Liver (tissue), 9 donors: ENCODE results near the gene C19orf25. TPM values are rescaled to one million over a fixed set of nuclear protein-coding genes. Genes with fewer than 3 reads are reported as not detected.

Experiments
- DNase-seq: peaks from one replicate; pipeline ENCODE4 v3.0.0-alpha.2; 2017; ENCODE audit warnings: low spot score
- H3K27ac ChIP-seq, 2 donors: one replicate each; pipeline ENCODE4 v1.7.0; 2013; ENCODE audit warnings: inconsistent platforms in 2 of 2, low read length in 2 of 2, control low read depth in 1 of 2, low read depth in 1 of 2, mild to moderate bottlenecking in 1 of 2
- H3K27me3 ChIP-seq, 4 donors: one replicate each; pipeline versions ENCODE4 v1.6.1 to v1.7.0; 2013; ENCODE audit warnings: low read length in 3 of 4, inconsistent platforms in 1 of 4, mild to moderate bottlenecking in 1 of 4, moderate library complexity in 1 of 4; ENCODE audit not compliant: control insufficient read depth in 4 of 4, insufficient read depth in 4 of 4
- H3K36me3 ChIP-seq, 4 donors: one replicate each; pipeline versions ENCODE4 v1.6.1 to v1.7.0; 2013; ENCODE audit warnings: low read length in 3 of 4, mild to moderate bottlenecking in 3 of 4, low read depth in 1 of 4, moderate library complexity in 1 of 4; ENCODE audit not compliant: control insufficient read depth in 4 of 4, insufficient read depth in 3 of 4
- H3K4me1 ChIP-seq, 4 donors: one replicate each; pipeline versions ENCODE4 v1.6.1 to v1.7.0; 2013; ENCODE audit warnings: low read length in 3 of 4, mild to moderate bottlenecking in 3 of 4, moderate library complexity in 1 of 4; ENCODE audit not compliant: control insufficient read depth in 4 of 4, insufficient read depth in 4 of 4
- H3K4me3 ChIP-seq, 3 donors: one replicate each; pipeline versions ENCODE4 v1.6.1 to v1.7.0; 2013; ENCODE audit warnings: low read length in 3 of 3, control low read depth in 1 of 3, low read depth in 1 of 3, mild to moderate bottlenecking in 1 of 3
- H3K9ac ChIP-seq, 2 donors: one replicate each; pipeline ENCODE4 v1.7.0; 2013; ENCODE audit warnings: low read length in 2 of 2, mild to moderate bottlenecking in 2 of 2, moderate library complexity in 2 of 2, control low read depth in 1 of 2, low read depth in 1 of 2
- H3K9me3 ChIP-seq, 4 donors: one replicate each; pipeline versions ENCODE4 v1.6.1 to v1.7.0; 2013; ENCODE audit warnings: low read length in 3 of 4; ENCODE audit not compliant: control insufficient read depth in 4 of 4
- ATF3 ChIP-seq: IDR thresholded peaks from 2 replicates; pipeline ENCODE4 v1.6.1; 2016; ENCODE audit warnings: antibody characterized with exemption
- EGR1 ChIP-seq, 2 donors: IDR thresholded peaks; 2 replicates each; pipeline ENCODE4 v1.6.1; 2016 to 2018; ENCODE audit warnings: antibody characterized with exemption in 2 of 2, low read depth in 2 of 2
- FOXA1 ChIP-seq: IDR thresholded peaks from 2 replicates; pipeline ENCODE4 v1.6.1; 2016; ENCODE audit warnings: antibody characterized with exemption
- FOXA2 ChIP-seq: IDR thresholded peaks from 2 replicates; pipeline ENCODE4 v1.6.1; 2016; ENCODE audit warnings: antibody characterized with exemption
- GABPA ChIP-seq, 2 donors: IDR thresholded peaks in 1 of 2; conservative IDR thresholded peaks in 1 of 2; 2 replicates each; pipeline ENCODE4 v1.6.1; 2016; ENCODE audit warnings: antibody characterized with exemption in 2 of 2, mild to moderate bottlenecking in 1 of 2, moderate library complexity in 1 of 2
- HNF4A ChIP-seq, 2 donors: conservative IDR thresholded peaks; 2 replicates each; pipeline ENCODE4 v1.6.1; 2016; ENCODE audit warnings: antibody characterized with exemption in 2 of 2, mild to moderate bottlenecking in 2 of 2
- HNF4G ChIP-seq: IDR thresholded peaks from 2 replicates; pipeline ENCODE4 v1.6.1; 2016; ENCODE audit warnings: antibody characterized with exemption
- JUND ChIP-seq, 2 donors: IDR thresholded peaks; 2 replicates each; pipeline ENCODE4 v1.6.1; 2016; ENCODE audit warnings: antibody characterized with exemption in 2 of 2
- MAX ChIP-seq: IDR thresholded peaks from 2 replicates; pipeline ENCODE4 v1.6.1; 2016; ENCODE audit warnings: antibody characterized with exemption
- NR2F2 ChIP-seq: IDR thresholded peaks from 2 replicates; pipeline ENCODE4 v1.6.1; 2016; ENCODE audit warnings: antibody characterized with exemption
- RAD21 ChIP-seq, 2 donors: IDR thresholded peaks; 2 replicates each; pipeline ENCODE4 v1.6.1; 2016; ENCODE audit warnings: antibody characterized with exemption in 2 of 2, mild to moderate bottlenecking in 2 of 2
- REST ChIP-seq: IDR thresholded peaks from 2 replicates; pipeline ENCODE4 v1.6.1; 2016; ENCODE audit warnings: antibody characterized with exemption, mild to moderate bottlenecking
- RXRA ChIP-seq, 2 donors: IDR thresholded peaks; 2 replicates each; pipeline ENCODE4 v1.6.1; 2017 to 2018; ENCODE audit warnings: antibody characterized with exemption in 2 of 2, mild to moderate bottlenecking in 1 of 2
- SP1 ChIP-seq: IDR thresholded peaks from 2 replicates; pipeline ENCODE4 v1.6.1; 2018; ENCODE audit warnings: antibody characterized with exemption, mild to moderate bottlenecking
- TAF1 ChIP-seq: conservative IDR thresholded peaks from 2 replicates; pipeline ENCODE4 v1.6.1; 2016; ENCODE audit warnings: antibody characterized with exemption, mild to moderate bottlenecking
- YY1 ChIP-seq: IDR thresholded peaks from 2 replicates; pipeline ENCODE4 v1.6.1; 2016; ENCODE audit warnings: antibody characterized with exemption, mild to moderate bottlenecking
- WGBS: extraction: QIAGEN DNeasy Blood & Tissue Kit; methylation state at CpG from one replicate; pipeline ENCODE4 v1.1.7; 2013; 5-methylcytosine and 5-hydroxymethylcytosine counted together
- polyA plus RNA-seq, 2 donors: library from polyadenylated mRNA; stranded (reverse) in 1 of 2; unstranded in 1 of 2; fragments of 200-250 nt in 1 of 2; fragments of >200 nt in 1 of 2; fragmentation: Nextera tagmentation in 1 of 2; extraction: Ambion mirVana in 1 of 2; gene quantifications; one replicate each; pipeline versions ENCODE4 v1.2.1 to v1.2.3, GENCODE V29; 2013 to 2015
- total RNA-seq, 2 donors: library from RNA; depleted of rRNA; stranded (reverse); fragments of >200 nt; gene quantifications; one replicate each; pipeline ENCODE4 v1.2.3, GENCODE V29; 2014
- TF ChIP-seq, protein P1 (sequence below): fragments of 150-350 bp; IDR thresholded peaks from 2 replicates; pipeline ENCODE4 v1.5.1; 2017; ENCODE audit warnings: improper control_type of control experiment, low read depth, low read length; ENCODE audit not compliant: missing input control
- TF ChIP-seq, protein P2 (sequence below): IDR thresholded peaks from 2 replicates; pipeline ENCODE4 v1.6.1; 2016; ENCODE audit warnings: antibody characterized with exemption
- donor health status: healthy.
- donor health status: healthy.
- donor health status: healthy.
- donor health status: healthy.
- donor health status: healthy.

C19orf25 gene
- total and polyA plus RNA-seq, 4 donors: 15.1 to 19.8 (median 18.5) TPM

DNA sequence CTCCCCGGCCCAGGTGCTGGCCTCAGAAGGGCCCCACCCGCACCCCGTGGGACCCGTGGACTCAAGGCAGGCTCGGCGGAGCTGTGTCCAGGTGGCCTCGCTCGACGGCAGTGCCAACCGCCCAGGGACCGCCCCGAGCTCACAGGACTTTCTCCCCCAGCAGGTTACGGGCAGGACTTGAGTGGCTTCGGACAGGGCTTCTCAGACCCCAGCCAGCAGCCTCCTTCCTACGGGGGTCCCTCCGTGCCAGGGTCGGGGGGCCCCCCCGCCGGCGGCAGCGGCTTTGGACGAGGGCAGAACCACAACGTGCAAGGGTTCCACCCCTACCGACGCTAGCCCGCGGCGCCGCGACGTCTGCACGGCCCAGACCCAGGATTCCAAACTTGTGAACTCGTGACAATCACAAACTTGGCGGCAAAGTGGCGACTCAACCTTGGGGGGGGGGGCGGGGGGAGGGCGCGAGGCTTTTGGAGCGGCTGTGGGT, 44.4 kb downstream of the C19orf25 start (continued):
- TF ChIP-seq ATF3: no peak

- WGBS: 97% methylated on average over 17 of the region's 17 CpGs
Observed at GRCh38 chr19:1434040-1434366, 45.0 kb downstream of the C19orf25 start.

GRCh38 chr19:1433119-1434039, 45.6 kb downstream of the C19orf25 start:
- TF ChIP-seq, protein P1, sequence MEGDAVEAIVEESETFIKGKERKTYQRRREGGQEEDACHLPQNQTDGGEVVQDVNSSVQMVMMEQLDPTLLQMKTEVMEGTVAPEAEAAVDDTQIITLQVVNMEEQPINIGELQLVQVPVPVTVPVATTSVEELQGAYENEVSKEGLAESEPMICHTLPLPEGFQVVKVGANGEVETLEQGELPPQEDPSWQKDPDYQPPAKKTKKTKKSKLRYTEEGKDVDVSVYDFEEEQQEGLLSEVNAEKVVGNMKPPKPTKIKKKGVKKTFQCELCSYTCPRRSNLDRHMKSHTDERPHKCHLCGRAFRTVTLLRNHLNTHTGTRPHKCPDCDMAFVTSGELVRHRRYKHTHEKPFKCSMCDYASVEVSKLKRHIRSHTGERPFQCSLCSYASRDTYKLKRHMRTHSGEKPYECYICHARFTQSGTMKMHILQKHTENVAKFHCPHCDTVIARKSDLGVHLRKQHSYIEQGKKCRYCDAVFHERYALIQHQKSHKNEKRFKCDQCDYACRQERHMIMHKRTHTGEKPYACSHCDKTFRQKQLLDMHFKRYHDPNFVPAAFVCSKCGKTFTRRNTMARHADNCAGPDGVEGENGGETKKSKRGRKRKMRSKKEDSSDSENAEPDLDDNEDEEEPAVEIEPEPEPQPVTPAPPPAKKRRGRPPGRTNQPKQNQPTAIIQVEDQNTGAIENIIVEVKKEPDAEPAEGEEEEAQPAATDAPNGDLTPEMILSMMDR: no peak
- TF ChIP-seq NR2F2 (no peak), GABPA (IDR thresholded peaks at IDR 0.05 in 1 of 2, conservative IDR thresholded peaks at IDR 0.05 in 1 of 2) (no peak), RAD21 (IDR thresholded peaks at IDR 0.05) (no peak), YY1 (no peak), MAX (no peak), ATF3 (no peak), SP1 (no peak), EGR1 (IDR thresholded peaks at IDR 0.05; ENCODE audit: low read depth in 2 of 2) (no peak), FOXA1 (no peak), HNF4A (conservative IDR thresholded peaks at IDR 0.05) (no peak), FOXA2 (no peak), RXRA (IDR thresholded peaks at IDR 0.05) (no peak), HNF4G (no peak), REST (no peak), TAF1 (no peak), JUND (IDR thresholded peaks at IDR 0.05) (no peak)
- TF ChIP-seq, protein P2, sequence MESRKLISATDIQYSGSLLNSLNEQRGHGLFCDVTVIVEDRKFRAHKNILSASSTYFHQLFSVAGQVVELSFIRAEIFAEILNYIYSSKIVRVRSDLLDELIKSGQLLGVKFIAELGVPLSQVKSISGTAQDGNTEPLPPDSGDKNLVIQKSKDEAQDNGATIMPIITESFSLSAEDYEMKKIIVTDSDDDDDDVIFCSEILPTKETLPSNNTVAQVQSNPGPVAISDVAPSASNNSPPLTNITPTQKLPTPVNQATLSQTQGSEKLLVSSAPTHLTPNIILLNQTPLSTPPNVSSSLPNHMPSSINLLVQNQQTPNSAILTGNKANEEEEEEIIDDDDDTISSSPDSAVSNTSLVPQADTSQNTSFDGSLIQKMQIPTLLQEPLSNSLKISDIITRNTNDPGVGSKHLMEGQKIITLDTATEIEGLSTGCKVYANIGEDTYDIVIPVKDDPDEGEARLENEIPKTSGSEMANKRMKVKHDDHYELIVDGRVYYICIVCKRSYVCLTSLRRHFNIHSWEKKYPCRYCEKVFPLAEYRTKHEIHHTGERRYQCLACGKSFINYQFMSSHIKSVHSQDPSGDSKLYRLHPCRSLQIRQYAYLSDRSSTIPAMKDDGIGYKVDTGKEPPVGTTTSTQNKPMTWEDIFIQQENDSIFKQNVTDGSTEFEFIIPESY: no peak
- Histone ChIP-seq H3K9me3 (no peaks in the 10 kb centered on the region), H3K27me3 (no peaks in the 10 kb centered on the region), H3K27ac (no peak overlapping the region), H3K4me1 (peaks cover 0 to 15% (median 7%) of the 10 kb centered on the region in 4 donors), H3K36me3 (peaks cover 4 to 40% (median 23%) of the 10 kb centered on the region in 4 donors), H3K9ac (no peak overlapping the region), H3K4me3 (no peak overlapping the region)
- 91% methylated on average over 47 of the region's 47 CpGs for WGBS
- DNase-seq: no peak

More at GRCh38 chr19:1434040-1434366, 45.0 kb downstream of the C19orf25 start:
- TF ChIP-seq GABPA (IDR thresholded peaks at IDR 0.05 in 1 of 2, conservative IDR thresholded peaks at IDR 0.05 in 1 of 2) (no peak), ATF3 (no peak), RXRA (IDR thresholded peaks at IDR 0.05) (no peak)
- no peaks in the 10 kb centered on the region for H3K9me3 ChIP-seq
- DNase-seq: no peak
- H3K9ac ChIP-seq: no peak overlapping the region
- peaks cover 4 to 38% (median 21%) of the 10 kb centered on the region in 4 donors for H3K36me3 ChIP-seq
- no peaks in the 10 kb centered on the region for H3K27me3 ChIP-seq
- peaks cover 0 to 16% (median 7%) of the 10 kb centered on the region in 4 donors for H3K4me1 ChIP-seq
- H3K27ac ChIP-seq: no peak overlapping the region
- no peak overlapping the region for H3K4me3 ChIP-seq
